SK-N-MC (cell line): ENCODE data around the gene PER3.

Experiments
- DNase-seq: peaks from one replicate; pipeline ENCODE4 v3.0.0-alpha.2; 2011; ENCODE audit warnings: low read depth, low spot score
- H3K27ac ChIP-seq: fragments of 200-600 bp; sonication (generic); 2 replicates; pipeline ENCODE4 v1.5.1; 2016; ENCODE audit warnings: mixed run types
- H3K36me3 ChIP-seq: fragments of 200-600 bp; sonication (generic); 2 replicates; pipeline ENCODE4 v1.6.1; 2017; ENCODE audit warnings: antibody characterized with exemption, low read length, mixed read lengths; ENCODE audit not compliant: insufficient read depth
- H3K4me3 ChIP-seq: fragments of 200-600 bp; sonication (generic); 2 replicates; pipeline ENCODE4 v1.5.1; 2016
- H3K9ac ChIP-seq: fragments of 200-600 bp; sonication (generic); 2 replicates; pipeline ENCODE4 v1.8.0; 2017; ENCODE audit warnings: mixed run types, mixed read lengths; ENCODE audit not compliant: insufficient read length
- H3K9me3 ChIP-seq: fragments of 200-600 bp; sonication (generic); 2 replicates; pipeline ENCODE4 v1.6.1; 2017; ENCODE audit warnings: low read depth, mild to moderate bottlenecking, antibody characterized with exemption, low read length, moderate library complexity, mixed read lengths
- EZH2 ChIP-seq: fragments of 200-600 bp; sonication (generic); IDR thresholded peaks from one replicate; pipeline ENCODE4 v1.6.1; 2017; ENCODE audit warnings: antibody characterized with exemption
- FOXP2 ChIP-seq: optimal IDR thresholded peaks from 2 replicates; pipeline ENCODE3; 2011; ENCODE audit warnings: mild to moderate bottlenecking, moderate library complexity; ENCODE audit not compliant: insufficient read depth; ENCODE audit errors: extremely low read length, control extremely low read depth
- POLR2AphosphoS5 ChIP-seq: IDR thresholded peaks from 2 replicates; pipeline ENCODE4 v1.6.1; 2012; ENCODE audit warnings: mild to moderate bottlenecking, low read depth, low read length, borderline replicate concordance

PER3 gene

DNA sequence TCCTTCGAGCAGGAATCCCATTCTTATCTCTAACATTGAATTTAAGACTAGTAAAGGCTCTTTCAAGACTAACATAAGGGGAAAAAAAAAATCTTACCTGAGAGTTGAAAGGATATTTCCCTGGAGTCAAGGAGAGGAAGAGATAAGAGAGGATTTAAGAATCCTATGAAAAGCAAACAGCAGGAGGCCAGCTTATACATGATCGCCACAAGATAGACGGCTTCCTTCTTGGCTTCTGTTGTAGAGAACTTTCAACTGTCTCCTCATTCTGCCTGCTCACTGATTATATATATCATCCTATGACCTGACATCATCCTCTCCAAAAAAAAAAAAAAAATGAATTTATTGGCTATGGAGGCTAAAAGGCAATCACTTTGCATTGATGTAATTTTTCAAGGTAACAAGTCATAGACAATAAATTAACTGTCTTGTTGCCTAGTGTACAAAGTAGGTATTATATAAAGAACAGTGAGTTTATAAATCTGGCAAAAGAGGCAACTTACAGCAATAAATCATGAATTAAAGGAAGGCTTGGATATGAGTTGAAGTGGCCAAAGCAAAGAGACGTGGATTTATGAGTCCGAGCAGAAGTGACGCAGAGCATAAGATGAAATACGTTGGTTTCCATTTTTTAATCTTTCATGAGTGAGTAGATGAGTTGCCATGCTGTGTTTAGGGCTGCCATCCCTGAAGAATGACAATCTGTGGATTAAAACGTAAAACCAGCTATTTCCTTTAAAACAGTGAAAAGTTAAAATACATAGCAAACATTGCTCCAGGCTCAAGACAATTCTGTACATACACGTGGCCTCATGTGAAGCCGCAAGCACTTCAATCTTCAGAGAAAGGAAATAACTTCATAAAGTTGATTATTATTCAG lies 69.0 kb downstream of the PER3 start, which contains the start of gene UTS2:
UTS2 (minus strand) TSS at position 262 of the 880 bp plus-strand sequence; CDS start at position 200, 62 bp downstream.
- Histone ChIP-seq H3K27ac (peak within 1 kb of the TSS; percentile 27; the same call in 1 of the 2 replicates), H3K9me3 (no peaks in the 10 kb centered on the region), H3K36me3 (no peaks in the 10 kb centered on the region), H3K4me3 (peak within 1 kb of the TSS; percentile 21), H3K9ac (no peak within 1 kb of the TSS)
- DNase-seq = peak; percentile 91
- TF ChIP-seq POLR2AphosphoS5 = peak; percentile 38; the same call in 1 of the 2 replicates
- TF ChIP-seq EZH2 = no peak

DNA sequence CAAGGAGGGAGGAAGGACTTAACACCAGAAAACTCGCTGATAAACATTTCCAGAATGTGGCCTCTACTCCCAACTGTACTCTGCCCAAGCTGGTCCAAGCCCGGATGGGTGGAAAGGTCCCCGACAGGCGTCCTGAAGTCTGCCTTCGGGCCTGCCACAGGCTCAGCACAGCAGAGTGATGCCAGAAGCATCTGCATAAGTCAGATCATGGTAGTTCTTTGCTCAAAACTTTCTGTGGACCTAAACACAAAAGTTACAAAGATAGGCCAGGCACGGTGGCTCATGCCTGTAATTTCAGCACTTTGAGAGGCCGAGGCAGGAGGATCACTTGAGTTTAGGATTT lies 69.6 kb downstream of the PER3 start:
- Histone ChIP-seq H3K9ac (no peak overlapping the region), H3K9me3 (no peaks in the 10 kb centered on the region), H3K36me3 (no peaks in the 10 kb centered on the region), H3K4me3 (no peak overlapping the region), H3K27ac (peak overlapping the region; percentile 8; the same call in 1 of the 2 replicates)
- no peak for TF ChIP-seq EZH2
- no peak for TF ChIP-seq POLR2AphosphoS5
- no peak for TF ChIP-seq FOXP2
- no peak for DNase-seq

DNA sequence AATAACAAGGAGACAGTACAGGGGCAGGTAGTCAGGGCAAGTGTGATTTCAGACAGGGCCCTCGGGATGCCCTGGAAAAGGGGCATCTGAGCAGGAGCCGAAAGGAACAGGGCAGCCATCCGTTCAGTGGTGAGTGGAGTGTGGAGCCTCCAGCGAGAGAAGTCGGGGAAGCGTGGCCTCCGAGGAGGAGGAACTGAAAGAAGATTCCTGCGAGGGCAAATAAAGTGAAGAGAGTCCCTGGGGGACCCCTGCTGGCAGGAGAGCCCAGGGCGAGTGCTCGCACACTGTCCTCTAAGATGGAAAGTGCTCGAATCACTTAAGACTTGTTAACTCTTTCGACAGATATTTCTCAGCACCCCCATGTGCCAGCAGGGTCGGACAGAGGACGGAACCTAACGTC lies 72.3 kb downstream of the PER3 start:
- peak overlapping the region; percentile 75 for H3K27ac ChIP-seq
- TF ChIP-seq FOXP2 (no peak), POLR2AphosphoS5 (no peak), EZH2 (no peak)
- no peaks in the 10 kb centered on the region for H3K36me3 ChIP-seq
- peak overlapping the region; percentile 56 for H3K4me3 ChIP-seq
- DNase-seq = peak; percentile 24
- peak overlapping the region; percentile 25 for H3K9ac ChIP-seq
- no peaks in the 10 kb centered on the region for H3K9me3 ChIP-seq

DNA sequence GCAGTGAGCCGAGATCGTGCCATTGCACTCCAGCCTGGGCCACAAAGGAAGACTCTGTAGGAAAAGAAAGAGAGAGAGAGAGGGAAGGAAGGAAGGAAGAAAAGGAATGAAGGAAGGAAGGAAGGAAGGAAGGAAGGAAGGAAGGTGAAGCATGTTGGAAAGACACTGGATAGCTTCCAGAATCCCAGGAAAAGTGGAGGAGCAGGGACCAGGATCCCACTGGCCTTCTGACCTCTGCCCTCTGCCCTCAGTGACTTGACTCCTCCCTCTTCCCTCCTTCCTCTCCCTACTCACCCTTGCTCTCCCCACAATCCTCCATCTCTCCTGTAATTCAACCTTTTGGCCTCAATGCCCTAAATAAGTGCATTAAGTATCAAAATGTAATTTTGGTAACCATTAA lies 72.9 kb downstream of the PER3 start:
- H3K9me3 ChIP-seq = no peaks in the 10 kb centered on the region

DNA sequence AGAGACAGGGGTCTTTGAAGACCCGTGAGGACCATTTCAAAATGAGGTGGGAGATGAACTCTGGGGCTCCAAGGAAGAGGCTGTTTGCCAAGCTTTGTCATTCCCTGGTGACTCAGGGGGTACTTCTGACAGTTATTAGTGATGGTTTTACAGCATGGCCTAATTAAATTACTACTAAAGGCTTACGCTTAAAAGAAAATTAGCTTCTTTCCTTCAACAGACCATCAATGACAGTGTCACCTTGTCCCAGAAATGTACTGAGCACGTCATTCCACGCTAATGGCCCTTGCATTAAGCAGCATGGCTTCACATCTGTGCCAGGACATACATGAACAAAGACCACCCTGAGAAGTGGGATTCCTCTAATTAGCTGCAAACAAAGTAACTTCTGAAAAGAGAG lies 73.9 kb downstream of the PER3 start:
- H3K4me3 ChIP-seq = no peak overlapping the region
- TF ChIP-seq FOXP2 = no peak
- no peak; the same call in 1 of the 2 replicates for TF ChIP-seq POLR2AphosphoS5
- TF ChIP-seq EZH2 = no peak
- H3K9me3 ChIP-seq = no peaks in the 10 kb centered on the region
- peak; percentile 28 for DNase-seq
- H3K27ac ChIP-seq = no peak overlapping the region
- H3K36me3 ChIP-seq = no peaks in the 10 kb centered on the region
- no peak overlapping the region for H3K9ac ChIP-seq

More for the DNA sequence above, 72.9 kb downstream of the PER3 start:
- peak; percentile 27; the same call in 1 of the 2 replicates for TF ChIP-seq POLR2AphosphoS5
- no peak for TF ChIP-seq FOXP2
- DNase-seq = peak; percentile 60
- H3K9ac ChIP-seq = no peak overlapping the region
- no peak overlapping the region for H3K27ac ChIP-seq
- H3K4me3 ChIP-seq = no peak overlapping the region
- no peaks in the 10 kb centered on the region for H3K36me3 ChIP-seq

DNA sequence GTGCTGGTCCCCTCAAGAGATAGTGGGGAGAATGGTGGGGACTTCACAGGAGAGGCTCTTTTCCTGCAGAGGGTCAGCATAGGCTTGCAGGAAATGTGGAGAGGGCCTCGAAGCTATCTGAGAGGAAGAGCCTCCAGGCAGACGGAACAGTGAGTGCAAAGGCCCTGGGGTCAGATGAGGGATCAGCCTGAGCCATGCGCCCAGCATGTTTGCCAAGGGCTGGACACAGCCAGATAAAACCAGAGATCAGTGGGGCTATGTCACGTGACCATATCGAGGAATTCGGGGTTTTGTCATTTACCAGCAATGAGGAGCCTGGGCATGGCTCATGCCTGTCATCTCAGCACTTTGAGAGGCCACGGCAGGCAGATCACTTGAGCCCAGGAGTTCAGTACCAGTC lies 75.3 kb downstream of the PER3 start:
- no peak for DNase-seq
- TF ChIP-seq EZH2 = no peak
- TF ChIP-seq FOXP2 = no peak
- Histone ChIP-seq H3K4me3 (no peak overlapping the region), H3K9ac (no peak overlapping the region), H3K9me3 (no peaks in the 10 kb centered on the region), H3K36me3 (no peaks in the 10 kb centered on the region), H3K27ac (no peak overlapping the region)

DNA sequence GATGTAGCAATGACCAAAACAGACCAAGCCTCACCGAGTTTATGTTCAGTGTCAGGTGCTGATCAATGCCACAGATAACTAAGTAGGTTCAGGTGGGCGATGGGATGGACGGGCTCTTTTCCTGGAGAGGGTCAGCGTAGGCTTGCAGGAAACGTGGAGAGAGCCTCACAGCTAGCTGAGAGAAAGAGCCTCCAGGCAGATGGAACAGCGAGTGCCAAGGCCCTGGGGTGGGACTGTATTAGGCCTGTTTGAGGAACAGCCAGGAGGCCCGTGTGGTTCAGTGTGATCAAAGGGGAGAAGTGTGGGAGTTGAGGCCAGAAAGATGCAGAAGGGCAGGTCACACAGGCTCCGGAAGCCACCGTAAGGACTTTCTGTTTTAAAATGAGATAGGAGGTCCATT lies 76.0 kb downstream of the PER3 start:
- no peak for DNase-seq
- Histone ChIP-seq H3K9me3 (no peaks in the 10 kb centered on the region), H3K4me3 (no peak overlapping the region), H3K9ac (no peak overlapping the region), H3K36me3 (no peaks in the 10 kb centered on the region), H3K27ac (no peak overlapping the region)
- TF ChIP-seq FOXP2 = no peak
- TF ChIP-seq EZH2 = no peak

DNA sequence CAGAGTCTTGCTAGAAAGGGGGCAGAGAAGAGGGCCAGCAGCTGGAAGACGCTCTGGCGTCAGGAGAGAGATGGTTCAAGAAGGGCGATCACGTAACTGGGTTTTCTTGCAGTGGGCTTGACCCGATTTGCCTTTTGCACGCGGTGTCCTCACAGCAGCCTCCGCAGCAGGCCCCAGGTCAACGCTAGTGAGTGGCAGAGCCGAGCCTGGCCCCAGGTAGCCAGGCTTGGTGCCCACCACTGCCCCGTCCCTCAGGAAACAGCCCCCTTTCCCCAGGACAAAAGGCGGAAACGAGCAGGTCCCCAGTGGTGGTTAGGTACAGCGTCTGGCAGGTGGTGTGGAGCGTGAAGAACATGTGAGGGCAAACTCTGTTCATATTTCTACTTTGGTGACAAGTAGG lies 77.4 kb downstream of the PER3 start:
- TF ChIP-seq POLR2AphosphoS5 = no peak
- TF ChIP-seq EZH2 = no peak
- TF ChIP-seq FOXP2 = no peak

DNA sequence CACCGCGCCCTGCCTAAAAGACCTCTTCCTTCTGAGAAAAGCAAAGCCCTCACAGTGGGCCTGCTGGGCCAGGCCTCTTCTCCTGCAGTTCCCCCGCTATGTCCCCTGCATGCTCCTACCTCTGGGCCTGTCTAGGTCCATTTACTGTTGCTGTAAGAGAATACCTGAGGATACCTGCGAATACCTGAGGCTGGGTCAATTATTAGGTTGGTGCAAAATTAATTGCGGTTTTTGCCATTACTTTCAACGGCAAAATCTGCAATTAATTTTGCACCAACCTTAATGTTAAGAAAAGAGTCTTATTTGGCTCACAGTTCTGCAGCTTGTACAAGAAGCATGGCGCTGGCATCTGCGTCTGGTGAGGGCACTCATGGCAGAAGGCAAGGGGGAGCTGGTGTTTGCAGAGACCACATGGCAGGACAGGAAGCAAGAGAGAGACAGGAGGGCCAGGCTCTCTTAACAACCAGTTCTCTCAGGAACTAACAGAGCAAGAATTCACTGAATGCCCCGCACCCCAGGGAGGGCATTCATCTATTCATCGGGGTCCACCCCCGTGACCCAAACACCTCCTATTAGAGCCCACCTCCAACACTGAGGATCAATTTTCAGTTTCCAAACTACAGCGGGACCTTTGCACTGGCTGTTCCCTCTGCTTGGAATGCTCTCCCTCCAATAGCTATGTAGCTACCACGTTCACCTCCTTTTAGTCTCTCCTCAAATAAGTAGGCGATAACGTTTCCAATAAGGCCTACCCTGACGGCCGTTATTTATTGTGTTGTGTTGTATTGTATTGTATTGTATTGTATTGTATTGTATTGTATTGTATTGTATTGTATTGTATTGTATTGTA lies 78.3 kb downstream of the PER3 start:
- Histone ChIP-seq H3K9ac (no peak overlapping the region), H3K9me3 (no peaks in the 10 kb centered on the region), H3K36me3 (no peaks in the 10 kb centered on the region), H3K27ac (no peak overlapping the region), H3K4me3 (no peak overlapping the region)
- TF ChIP-seq POLR2AphosphoS5 (no peak), EZH2 (no peak), FOXP2 (no peak)
- DNase-seq = no peak

More for the DNA sequence above, 77.4 kb downstream of the PER3 start:
- Histone ChIP-seq H3K9me3 (no peaks in the 10 kb centered on the region), H3K36me3 (no peaks in the 10 kb centered on the region), H3K4me3 (no peak overlapping the region), H3K9ac (no peak overlapping the region), H3K27ac (no peak overlapping the region)
- no peak for DNase-seq
